ENCODE data around the gene CIAPIN1. TPM values are rescaled to one million over a fixed set of nuclear protein-coding genes. Genes with fewer than 3 reads are reported as not detected.

CIAPIN1 gene
- total RNA-seq, 2 experiments from 2014 or later: 71.6 to 74.0 TPM

Other genes starting within 250 kb of the CIAPIN1 start
- gene ARL2BP, start 202.1 kb downstream of the CIAPIN1 start, total RNA-seq: 10 to 100 TPM; 23.9 to 24.1 TPM
- under 1 TPM; 0.17 to 0.38 TPM for gene PLLP, start 162.7 kb downstream of the CIAPIN1 start, total RNA-seq
- 10 to 100 TPM; 45.5 to 46.8 TPM for gene CCL22, start 88.6 kb downstream of the CIAPIN1 start, total RNA-seq
- gene CX3CL1, start 74.9 kb downstream of the CIAPIN1 start, total RNA-seq: under 1 TPM in 1 of 2 experiments, not detected in 1; 0.04 TPM
- 1 to 10 TPM; 5.3 to 6.2 TPM for gene CCL17, start 42.6 kb downstream of the CIAPIN1 start, total RNA-seq
- gene COQ9, start 94 bp upstream of the CIAPIN1 start, total RNA-seq: 10 to 100 TPM; 47.4 to 56.3 TPM
- gene POLR2C, start 15.3 kb upstream of the CIAPIN1 start, total RNA-seq: 10 to 100 TPM; 81.8 to 85.5 TPM
- gene DOK4, start 39.1 kb upstream of the CIAPIN1 start, total RNA-seq: 1 to 10 TPM; 4.9 to 5.8 TPM
- 10 to 100 TPM; 17.2 to 18.5 TPM for gene CCDC102A, start 89.2 kb upstream of the CIAPIN1 start, total RNA-seq
- 10 to 100 TPM; 29.1 to 30.6 TPM for gene ADGRG5, start 95.3 kb upstream of the CIAPIN1 start, total RNA-seq
- 10 to 100 TPM; 21.0 to 23.0 TPM for gene ADGRG1, start 181.2 kb upstream of the CIAPIN1 start, total RNA-seq
- not detected for gene ADGRG3, start 220.9 kb upstream of the CIAPIN1 start, total RNA-seq
- gene DRC7, start 247.4 kb upstream of the CIAPIN1 start, total RNA-seq: not detected